ENCODE results near the gene OR2J2.
"Not testable (repeated sequence)": the region's sequence is repeated elsewhere in the genome, so short reads cannot be mapped to it uniquely, and the experiment has no call there.

Gene OR2J2

GRCh38 chr6:29218056-29218455 lies 47.3 kb downstream of the OR2J2 start:
- not testable (repeated sequence) for H3K4me3 ChIP-seq (ENCODE audit: low read depth, low read length); H3K4me1 ChIP-seq (ENCODE audit: control insufficient read depth, insufficient read depth, low read length); H3K27ac ChIP-seq (ENCODE audit: low read depth, low read length); H3K27me3 ChIP-seq (ENCODE audit: control insufficient read depth, insufficient read depth, low read length); H3K9ac ChIP-seq (ENCODE audit: low read depth, low read length); H3K36me3 ChIP-seq (ENCODE audit: control insufficient read depth, insufficient read depth, low read length)
- peaks cover 15% of the 10 kb centered on the region for H3K9me3 ChIP-seq (ENCODE audit: control insufficient read depth, insufficient read depth, low read length)

Measured in HUES48 (cell line).